BLaER1 (cell line): ENCODE data around the gene DUSP28.
A peak's percentile ranks its signal among the peaks of the same experiment; 100 is the strongest.

Experiments used
- H3K27ac ChIP-seq: shearing (Covaris generic); formaldehyde crosslinking; 2 replicates; pipeline ENCODE4 v1.8.1; 2022
- H3K27me3 ChIP-seq: shearing (Covaris generic); formaldehyde crosslinking; 2 replicates; pipeline ENCODE4 v1.8.1; 2022
- H3K36me3 ChIP-seq: shearing (Covaris generic); formaldehyde crosslinking; 2 replicates; pipeline ENCODE4 v1.8.1; 2022
- H3K4me1 ChIP-seq: shearing (Covaris generic); formaldehyde crosslinking; 2 replicates; pipeline ENCODE4 v1.8.1; 2022
- H3K4me2 ChIP-seq: shearing (Covaris generic); formaldehyde crosslinking; 2 replicates; pipeline ENCODE4 v1.8.1; 2022
- H3K4me3 ChIP-seq: shearing (Covaris generic); formaldehyde crosslinking; 2 replicates; pipeline ENCODE4 v1.8.1; 2022
- H3K9ac ChIP-seq: shearing (Covaris generic); formaldehyde crosslinking; 2 replicates; pipeline ENCODE4 v1.8.1; 2022
- H3K9me3 ChIP-seq: shearing (Covaris generic); formaldehyde crosslinking; 2 replicates; pipeline ENCODE4 v1.8.1; 2022
- H4K20me1 ChIP-seq: shearing (Covaris generic); formaldehyde crosslinking; 2 replicates; pipeline ENCODE4 v1.8.1; 2022
- Cebpa-rat ChIP-seq: shearing (Covaris generic); IDR thresholded peaks from 2 replicates; pipeline ENCODE4 v1.8.1; 2022

The DUSP28 gene

DNA sequence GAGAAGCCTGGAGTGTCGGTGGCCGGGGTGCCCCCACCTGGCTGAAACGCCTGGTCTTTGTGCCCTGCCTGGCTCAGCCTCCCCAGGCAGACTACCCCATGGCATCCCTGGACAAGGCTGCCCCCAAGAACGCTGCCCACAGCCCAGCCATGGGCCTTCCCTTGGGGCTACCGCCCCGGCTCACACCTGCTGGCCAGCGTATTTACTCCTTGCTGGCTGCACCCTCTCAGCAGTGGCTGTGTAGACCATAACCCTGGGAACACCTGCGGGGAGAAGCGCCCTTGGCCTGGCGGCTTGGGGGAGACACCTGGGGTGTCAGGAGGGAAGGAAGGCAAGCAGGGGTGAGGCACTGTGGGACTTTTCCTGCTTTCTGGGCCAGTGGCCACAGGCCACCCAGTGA lies 43.7 kb downstream of the DUSP28 start:
- no peaks in the 10 kb centered on the region for H3K27me3 ChIP-seq
- H3K4me2 ChIP-seq = no peak overlapping the region
- peaks cover 8% of the 10 kb centered on the region; the same call in 1 of the 2 replicates for H3K4me1 ChIP-seq
- H3K36me3 ChIP-seq = peaks cover 43% of the 10 kb centered on the region
- H3K27ac ChIP-seq = no peak overlapping the region
- TF ChIP-seq Cebpa-rat = no peak
- H3K4me3 ChIP-seq = no peak overlapping the region
- H3K9ac ChIP-seq = no peak overlapping the region
- no peaks in the 10 kb centered on the region for H3K9me3 ChIP-seq
- H4K20me1 ChIP-seq = peaks cover 8% of the 10 kb centered on the region

DNA sequence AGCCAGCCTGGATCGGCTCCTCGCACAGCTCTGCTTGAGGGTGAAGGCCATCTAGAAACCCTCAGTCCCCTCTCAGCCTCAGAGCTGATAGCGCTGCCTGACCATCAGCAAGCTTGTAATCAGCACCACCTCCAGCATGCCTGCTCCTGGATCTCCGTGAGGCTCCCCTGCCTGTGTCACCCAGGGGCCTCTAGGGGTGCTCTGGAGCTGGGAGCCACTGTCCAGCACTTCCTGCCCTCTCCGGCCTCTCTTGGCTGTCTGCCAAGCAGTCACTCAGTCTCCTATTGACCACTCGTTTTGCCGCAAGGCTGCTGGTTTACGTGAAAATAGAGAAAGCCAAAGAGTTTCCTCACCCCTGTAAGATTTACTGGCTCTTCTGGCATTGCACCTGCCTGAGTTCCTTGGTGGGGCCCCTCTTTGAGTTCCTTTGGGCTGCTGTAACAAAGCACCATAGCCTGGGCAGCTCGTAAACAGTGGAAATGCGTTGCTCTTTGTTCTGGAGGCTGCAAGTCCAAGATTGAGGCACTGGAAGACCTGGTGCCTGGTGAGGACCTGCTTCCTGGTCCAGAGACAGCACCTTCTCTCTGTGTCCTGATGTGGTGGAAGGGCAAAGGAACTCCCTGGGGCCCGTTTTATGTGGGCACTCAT lies 44.3 kb downstream of the DUSP28 start:
- no peak for TF ChIP-seq Cebpa-rat

DNA sequence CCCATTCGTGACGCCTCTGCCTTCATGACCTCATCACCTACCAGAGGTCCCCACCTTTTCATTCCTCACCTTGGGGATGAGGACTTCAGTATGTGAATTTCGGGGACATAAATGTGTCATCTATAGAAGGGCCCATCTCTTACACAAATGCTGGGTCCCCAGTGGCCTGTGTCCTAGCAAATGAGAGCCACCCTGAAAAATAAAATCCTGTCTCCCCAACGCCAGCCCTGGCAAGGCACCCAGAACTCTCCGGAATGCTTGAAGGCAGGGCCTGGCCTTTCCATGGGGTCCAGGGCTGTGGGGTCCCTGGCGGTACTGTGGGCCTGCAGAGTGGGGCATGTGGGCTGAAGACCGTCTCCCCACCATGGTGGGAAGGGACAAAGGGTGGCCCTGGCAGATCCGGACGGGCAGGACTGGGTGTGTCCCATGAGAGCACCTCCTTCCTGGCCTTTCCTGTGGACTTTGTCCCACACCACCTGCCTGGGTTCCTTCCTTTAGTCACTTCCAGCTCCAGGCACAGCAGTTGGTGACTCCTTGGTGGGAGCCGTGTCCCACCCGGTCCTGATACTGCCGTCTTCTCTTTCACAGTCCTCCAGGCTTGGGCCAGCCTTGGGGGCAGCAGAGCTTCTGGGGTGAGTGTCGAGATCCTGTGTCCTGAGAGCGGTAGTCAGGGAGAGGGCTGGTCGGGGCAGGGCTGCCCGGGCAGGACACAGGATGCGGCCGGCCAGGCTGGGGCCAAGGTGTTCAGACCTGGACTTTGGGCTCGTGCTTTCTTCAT lies 45.0 kb downstream of the DUSP28 start:
- Histone ChIP-seq H3K9ac (no peak overlapping the region), H3K4me2 (no peak overlapping the region)

More for the DNA sequence above, 44.3 kb downstream of the DUSP28 start:
- no peak overlapping the region for H3K4me3 ChIP-seq
- no peak overlapping the region for H3K4me2 ChIP-seq
- no peak overlapping the region for H3K9ac ChIP-seq
- no peaks in the 10 kb centered on the region for H3K9me3 ChIP-seq
- H4K20me1 ChIP-seq = 0 out of 2 replicates have a peak, but pooled peaks cover 7% of the 10 kb centered on the region
- H3K27ac ChIP-seq = no peak overlapping the region
- H3K36me3 ChIP-seq = peaks cover 37% of the 10 kb centered on the region
- H3K27me3 ChIP-seq = no peaks in the 10 kb centered on the region
- H3K4me1 ChIP-seq = peaks cover 8% of the 10 kb centered on the region; the same call in 1 of the 2 replicates

DNA sequence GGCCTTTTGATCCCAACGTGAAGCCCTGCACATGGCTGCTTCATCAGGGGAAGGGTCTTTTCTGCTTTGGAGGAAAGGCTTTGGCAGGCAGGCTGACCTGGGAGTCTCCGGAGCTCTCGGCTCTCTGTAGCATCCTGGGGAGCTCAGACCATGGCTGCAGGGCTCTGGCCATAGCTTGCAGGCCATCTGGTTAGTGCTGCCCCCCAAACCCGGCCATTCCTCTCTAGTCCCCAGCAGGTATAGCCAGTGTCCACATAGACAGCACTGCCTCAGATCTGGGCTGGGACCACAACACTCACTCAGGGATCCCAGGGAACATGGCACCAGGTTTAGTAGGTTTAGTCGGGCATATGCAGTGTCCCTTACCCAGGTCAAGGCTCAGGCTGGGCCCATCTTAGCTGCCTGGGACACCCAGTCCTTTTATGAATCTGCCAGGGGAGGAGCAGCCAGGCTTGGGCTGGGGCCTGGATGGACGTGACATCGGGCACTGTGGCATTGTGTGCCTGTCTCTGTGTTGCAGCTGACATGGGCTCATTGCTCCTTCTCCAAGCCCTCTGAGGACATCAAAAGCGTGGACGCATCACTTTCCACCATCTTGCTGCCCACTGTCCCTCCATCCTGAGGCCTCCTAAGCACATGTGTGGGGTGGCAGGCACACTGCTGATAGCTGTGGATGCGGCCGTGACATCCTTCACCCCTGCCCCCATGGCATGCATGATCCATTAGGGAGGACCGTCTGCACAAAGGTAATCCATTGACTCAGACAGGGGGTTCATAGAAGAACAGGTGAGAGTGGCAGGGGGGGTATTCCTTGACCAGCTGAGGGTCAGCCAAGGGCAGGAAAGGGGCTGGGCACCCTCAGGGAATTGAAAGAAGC lies 45.9 kb downstream of the DUSP28 start:
- H3K36me3 ChIP-seq = peaks cover 20% of the 10 kb centered on the region
- no peaks in the 10 kb centered on the region for H4K20me1 ChIP-seq
- H3K4me1 ChIP-seq = peaks cover 8% of the 10 kb centered on the region; the same call in 1 of the 2 replicates
- H3K4me2 ChIP-seq = no peak overlapping the region
- H3K4me3 ChIP-seq = no peak overlapping the region
- no peaks in the 10 kb centered on the region for H3K27me3 ChIP-seq
- no peak overlapping the region for H3K9ac ChIP-seq
- no peak for TF ChIP-seq Cebpa-rat
- H3K27ac ChIP-seq = no peak overlapping the region
- H3K9me3 ChIP-seq = no peaks in the 10 kb centered on the region

More for the DNA sequence above, 45.0 kb downstream of the DUSP28 start:
- Histone ChIP-seq H3K4me3 (no peak overlapping the region), H3K4me1 (peaks cover 8% of the 10 kb centered on the region; the same call in 1 of the 2 replicates), H3K9me3 (no peaks in the 10 kb centered on the region), H3K27ac (no peak overlapping the region), H3K36me3 (peaks cover 30% of the 10 kb centered on the region), H4K20me1 (0 out of 2 replicates have a peak, but pooled peaks cover 5% of the 10 kb centered on the region), H3K27me3 (no peaks in the 10 kb centered on the region)
- no peak for TF ChIP-seq Cebpa-rat

DNA sequence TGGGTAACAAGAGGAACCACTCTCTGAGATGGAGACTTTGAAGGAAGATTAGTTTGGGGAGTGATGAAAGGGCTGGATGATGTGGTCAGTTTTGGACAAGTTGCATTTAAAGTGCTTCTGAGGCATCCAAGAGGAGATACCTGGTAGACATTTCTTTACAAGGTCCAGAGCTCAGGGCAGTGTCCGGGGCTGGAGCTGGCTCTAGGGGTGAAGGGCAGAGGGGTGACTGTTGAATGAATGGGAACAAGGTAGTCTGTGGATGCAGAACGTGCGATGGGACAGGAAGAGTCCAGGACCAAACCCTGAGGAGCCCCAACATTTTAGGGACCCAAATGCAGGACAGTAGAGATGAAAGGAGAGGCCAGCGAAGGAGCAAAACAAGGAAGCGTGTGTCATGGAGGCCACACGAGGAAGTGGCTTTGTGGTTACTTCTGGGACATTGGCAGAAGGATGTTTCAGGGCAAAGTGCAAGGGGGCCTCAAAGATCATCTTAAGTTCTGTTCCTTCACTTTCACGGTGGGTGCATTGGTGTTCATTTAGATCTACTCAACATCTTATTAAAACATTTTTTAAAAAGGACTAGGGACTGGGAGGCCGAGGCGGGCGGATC lies 51.5 kb downstream of the DUSP28 start:
- Histone ChIP-seq H3K4me1 (peaks cover 21% of the 10 kb centered on the region), H3K4me3 (no peak overlapping the region), H3K27ac (no peak overlapping the region), H3K36me3 (peaks cover 21% of the 10 kb centered on the region), H3K4me2 (peak overlapping the region; percentile 31), H3K9me3 (peaks cover 7% of the 10 kb centered on the region), H3K9ac (no peak overlapping the region), H4K20me1 (no peaks in the 10 kb centered on the region), H3K27me3 (no peaks in the 10 kb centered on the region)
- no peak for TF ChIP-seq Cebpa-rat
